Measurements from ENCODE around the gene USP47. TPM values are rescaled to one million over a fixed set of nuclear protein-coding genes. Genes with fewer than 3 reads are reported as not detected.

Gene USP47
- total and polyA plus RNA-seq, 2 experiments from 2014 or later = 16.3 to 36.7 TPM

DNA sequence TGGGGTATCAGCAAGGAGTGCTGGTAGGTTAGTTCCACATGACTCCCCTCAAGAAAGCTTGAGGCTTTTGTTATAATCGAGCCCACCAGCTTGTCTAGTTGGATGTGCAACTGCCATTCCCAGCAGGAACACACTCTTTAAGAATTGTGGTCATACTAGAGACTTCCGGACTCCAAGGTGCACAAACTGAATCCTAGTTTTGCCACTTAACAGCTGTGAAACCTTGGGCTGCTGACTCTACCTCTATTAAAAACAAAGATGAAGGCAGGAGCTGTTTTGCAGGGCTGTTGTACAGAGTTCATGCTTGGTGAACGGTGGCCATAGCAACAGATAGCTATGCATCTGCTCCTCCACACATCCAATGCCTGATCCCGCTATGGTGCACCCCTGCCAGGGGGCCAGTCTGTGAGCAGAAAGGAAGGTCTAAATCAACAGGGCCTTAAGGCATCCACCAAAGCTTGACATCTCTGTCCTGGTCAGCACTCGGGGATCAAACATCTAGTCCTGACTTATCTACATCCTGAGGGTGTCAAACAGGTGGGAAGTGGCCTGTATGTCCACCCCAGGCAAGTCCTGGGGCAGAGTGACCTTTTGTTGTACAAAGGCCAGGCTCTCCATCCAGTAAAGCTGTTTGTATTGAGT is 130.3 kb downstream of the USP47 start (continued):
- no peak for TF ChIP-seq ZNF462 (CRISPR knock-in tag; IDR thresholded peaks at IDR 0.05)

DNA sequence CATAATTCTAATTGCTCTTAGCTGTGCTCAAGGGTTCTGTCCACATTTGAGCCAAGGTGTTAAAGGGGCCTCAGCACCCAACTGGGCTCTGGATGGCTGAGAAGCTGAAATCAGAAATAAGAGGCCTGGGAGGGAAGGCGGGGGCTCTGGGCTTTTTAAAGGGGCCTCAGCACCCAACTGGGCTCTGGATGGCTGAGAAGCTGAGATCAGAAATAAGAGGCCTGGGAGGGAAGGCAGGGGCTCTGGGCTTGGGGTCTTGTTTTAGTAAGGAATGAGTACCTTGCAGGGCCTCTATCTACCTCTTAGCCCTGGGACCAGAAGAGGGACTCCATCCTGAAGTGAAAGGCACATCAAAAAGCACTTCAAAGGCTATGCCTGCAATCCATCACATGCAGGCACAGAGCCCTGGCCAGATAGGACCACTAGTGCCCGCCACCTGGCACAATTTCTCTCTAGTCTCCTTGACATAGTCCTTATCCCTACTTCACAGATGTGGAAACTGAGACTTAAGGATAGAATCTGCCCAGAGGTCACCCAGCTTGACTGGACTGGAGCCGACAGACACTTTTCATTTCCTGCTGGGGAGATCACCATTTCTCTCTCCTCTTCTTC is 131.1 kb downstream of the USP47 start:
- H3K27me3 Mint-ChIP-seq (ENCODE audit: insufficient read depth, low read depth, poor library complexity) = peaks cover 2% of the 10 kb centered on the region
- H3K36me3 Mint-ChIP-seq (ENCODE audit: low read depth) = no peaks in the 10 kb centered on the region
- Histone ChIP-seq H3K27me3 (ENCODE audit: insufficient read depth) (no peaks in the 10 kb centered on the region), H3K9me2 (ENCODE audit: insufficient read depth) (no peaks in the 10 kb centered on the region), H3K4me3 (no peak overlapping the region), H3K4me1 (ENCODE audit: insufficient read depth) (peaks cover 13% of the 10 kb centered on the region; the same call in 1 of the 2 replicates), H3K27ac (ENCODE audit: low read depth) (no peak overlapping the region), H2AFZ (no peak overlapping the region), H3K79me2 (replicated peaks; ENCODE audit: insufficient read depth) (no peaks in the 10 kb centered on the region), H4K20me1 (replicated peaks; ENCODE audit: insufficient read depth) (no peaks in the 10 kb centered on the region), H3F3A (replicated peaks; ENCODE audit: low read depth) (no peaks in the 10 kb centered on the region), H3K36me3 (ENCODE audit: insufficient read depth) (no peaks in the 10 kb centered on the region), H3K4me2 (no peak overlapping the region)
- peaks cover 26% of the 10 kb centered on the region for H3K4me1 Mint-ChIP-seq
- no peak for ATAC-seq
- no peak for DNase-seq (ENCODE audit: low spot score)
- H3K27ac Mint-ChIP-seq = no peak overlapping the region
- H3K4me3 Mint-ChIP-seq = no peak overlapping the region
- H3K9me3 Mint-ChIP-seq = no peaks in the 10 kb centered on the region
- no peak for TF ChIP-seq ETS1 (IDR thresholded peaks at IDR 0.05)
- no peak for TF ChIP-seq ZNF114 (CRISPR knock-in tag; IDR thresholded peaks at IDR 0.05)
- TF ChIP-seq NANOG (IDR thresholded peaks at IDR 0.05; ENCODE audit: borderline replicate concordance) = no peak
- no peak for TF ChIP-seq EZH2phosphoT487 (IDR thresholded peaks at IDR 0.05; ENCODE audit: unreplicated experiment)
- TF ChIP-seq STAT1 (IDR thresholded peaks at IDR 0.05; ENCODE audit: unreplicated experiment) = no peak
- TF ChIP-seq EZH2 (IDR thresholded peaks at IDR 0.05; ENCODE audit: low read depth, unreplicated experiment) = no peak
- TF ChIP-seq ZNF331 (CRISPR knock-in tag; IDR thresholded peaks at IDR 0.05; ENCODE audit: low read depth) = no peak
- no peak for TF ChIP-seq JUNB (IDR thresholded peaks at IDR 0.05; ENCODE audit: unreplicated experiment)
- no peak for TF ChIP-seq CREB1 (CRISPR knock-in tag; IDR thresholded peaks at IDR 0.05; ENCODE audit: low read depth)
- no peak for TF ChIP-seq POLR2AphosphoS5 (IDR thresholded peaks at IDR 0.05; ENCODE audit: low read depth)
